ENCODE measurements around the gene LAMA4. TPM values are rescaled to one million over a fixed set of nuclear protein-coding genes. Genes with fewer than 3 reads are reported as not detected.

The LAMA4 gene
- total RNA-seq, 1 experiment from 2014 or later = 11.9 TPM

DNA sequence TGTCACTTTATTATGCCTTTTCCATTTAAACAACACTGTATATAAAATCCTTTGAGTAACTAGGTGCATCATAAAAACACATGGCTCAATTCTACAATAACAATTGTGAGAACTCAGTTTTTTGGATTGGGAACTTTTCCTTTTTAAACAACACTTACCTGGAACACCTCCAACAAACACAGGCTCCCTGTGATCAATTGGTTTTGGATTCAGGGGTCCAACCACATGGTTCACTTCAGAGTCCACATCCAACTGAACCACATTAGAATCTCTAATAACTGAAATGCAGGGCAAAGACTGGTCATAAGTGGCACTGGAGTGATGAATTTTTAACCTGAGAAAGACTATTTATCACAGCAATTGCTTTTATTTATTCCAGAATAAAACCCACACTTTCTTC lies 140.4 kb downstream of the LAMA4 start:
- no peak overlapping the region for H3K4me3 ChIP-seq (ENCODE audit: low read depth in 2 of 2, low read length in 2 of 2)
- intact Hi-C loops (cut with micrococcal nuclease; ENCODE audit: unreplicated experiment) = no loop called here
- H3K27me3 ChIP-seq (ENCODE audit: control insufficient read depth, insufficient read depth, low read length) = no peaks in the 10 kb centered on the region
- ChIA-PET POLR2A (no interaction called here), CTCF (no interaction called here)
- no peak for DNase-seq (ENCODE audit: low read depth, low spot score)
- TF ChIP-seq, protein P1, sequence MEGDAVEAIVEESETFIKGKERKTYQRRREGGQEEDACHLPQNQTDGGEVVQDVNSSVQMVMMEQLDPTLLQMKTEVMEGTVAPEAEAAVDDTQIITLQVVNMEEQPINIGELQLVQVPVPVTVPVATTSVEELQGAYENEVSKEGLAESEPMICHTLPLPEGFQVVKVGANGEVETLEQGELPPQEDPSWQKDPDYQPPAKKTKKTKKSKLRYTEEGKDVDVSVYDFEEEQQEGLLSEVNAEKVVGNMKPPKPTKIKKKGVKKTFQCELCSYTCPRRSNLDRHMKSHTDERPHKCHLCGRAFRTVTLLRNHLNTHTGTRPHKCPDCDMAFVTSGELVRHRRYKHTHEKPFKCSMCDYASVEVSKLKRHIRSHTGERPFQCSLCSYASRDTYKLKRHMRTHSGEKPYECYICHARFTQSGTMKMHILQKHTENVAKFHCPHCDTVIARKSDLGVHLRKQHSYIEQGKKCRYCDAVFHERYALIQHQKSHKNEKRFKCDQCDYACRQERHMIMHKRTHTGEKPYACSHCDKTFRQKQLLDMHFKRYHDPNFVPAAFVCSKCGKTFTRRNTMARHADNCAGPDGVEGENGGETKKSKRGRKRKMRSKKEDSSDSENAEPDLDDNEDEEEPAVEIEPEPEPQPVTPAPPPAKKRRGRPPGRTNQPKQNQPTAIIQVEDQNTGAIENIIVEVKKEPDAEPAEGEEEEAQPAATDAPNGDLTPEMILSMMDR (IDR thresholded peaks at IDR 0.05) = no peak
- TF ChIP-seq SIN3A (IDR thresholded peaks at IDR 0.05; ENCODE audit: borderline replicate concordance, insufficient read depth, low read depth, low read length) = no peak
- TF ChIP-seq, protein P2, sequence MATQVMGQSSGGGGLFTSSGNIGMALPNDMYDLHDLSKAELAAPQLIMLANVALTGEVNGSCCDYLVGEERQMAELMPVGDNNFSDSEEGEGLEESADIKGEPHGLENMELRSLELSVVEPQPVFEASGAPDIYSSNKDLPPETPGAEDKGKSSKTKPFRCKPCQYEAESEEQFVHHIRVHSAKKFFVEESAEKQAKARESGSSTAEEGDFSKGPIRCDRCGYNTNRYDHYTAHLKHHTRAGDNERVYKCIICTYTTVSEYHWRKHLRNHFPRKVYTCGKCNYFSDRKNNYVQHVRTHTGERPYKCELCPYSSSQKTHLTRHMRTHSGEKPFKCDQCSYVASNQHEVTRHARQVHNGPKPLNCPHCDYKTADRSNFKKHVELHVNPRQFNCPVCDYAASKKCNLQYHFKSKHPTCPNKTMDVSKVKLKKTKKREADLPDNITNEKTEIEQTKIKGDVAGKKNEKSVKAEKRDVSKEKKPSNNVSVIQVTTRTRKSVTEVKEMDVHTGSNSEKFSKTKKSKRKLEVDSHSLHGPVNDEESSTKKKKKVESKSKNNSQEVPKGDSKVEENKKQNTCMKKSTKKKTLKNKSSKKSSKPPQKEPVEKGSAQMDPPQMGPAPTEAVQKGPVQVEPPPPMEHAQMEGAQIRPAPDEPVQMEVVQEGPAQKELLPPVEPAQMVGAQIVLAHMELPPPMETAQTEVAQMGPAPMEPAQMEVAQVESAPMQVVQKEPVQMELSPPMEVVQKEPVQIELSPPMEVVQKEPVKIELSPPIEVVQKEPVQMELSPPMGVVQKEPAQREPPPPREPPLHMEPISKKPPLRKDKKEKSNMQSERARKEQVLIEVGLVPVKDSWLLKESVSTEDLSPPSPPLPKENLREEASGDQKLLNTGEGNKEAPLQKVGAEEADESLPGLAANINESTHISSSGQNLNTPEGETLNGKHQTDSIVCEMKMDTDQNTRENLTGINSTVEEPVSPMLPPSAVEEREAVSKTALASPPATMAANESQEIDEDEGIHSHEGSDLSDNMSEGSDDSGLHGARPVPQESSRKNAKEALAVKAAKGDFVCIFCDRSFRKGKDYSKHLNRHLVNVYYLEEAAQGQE (IDR thresholded peaks at IDR 0.05; ENCODE audit: insufficient read depth in 1 of 2, low read depth in 2 of 2, low read length in 1 of 2) = no peak
- no peaks in the 10 kb centered on the region for H3K9me3 ChIP-seq (ENCODE audit: control insufficient read depth, insufficient read depth, low read depth, low read length)
- in situ Hi-C loops (cut with HindIII; ENCODE audit: low pct_unique_long_range_greater_than_20kb, low sequenced_read_pairs) = no loop called here
- H3K4me1 ChIP-seq (ENCODE audit: control insufficient read depth, insufficient read depth, low read length) = no peaks in the 10 kb centered on the region
- no peak for ATAC-seq
- no peaks in the 10 kb centered on the region for H3K36me3 ChIP-seq (ENCODE audit: control insufficient read depth, insufficient read depth, low read length)
- no peak overlapping the region for H3K27ac ChIP-seq (ENCODE audit: low read length)
- BruUV-seq (replicated peaks) = no TSS peak

DNA sequence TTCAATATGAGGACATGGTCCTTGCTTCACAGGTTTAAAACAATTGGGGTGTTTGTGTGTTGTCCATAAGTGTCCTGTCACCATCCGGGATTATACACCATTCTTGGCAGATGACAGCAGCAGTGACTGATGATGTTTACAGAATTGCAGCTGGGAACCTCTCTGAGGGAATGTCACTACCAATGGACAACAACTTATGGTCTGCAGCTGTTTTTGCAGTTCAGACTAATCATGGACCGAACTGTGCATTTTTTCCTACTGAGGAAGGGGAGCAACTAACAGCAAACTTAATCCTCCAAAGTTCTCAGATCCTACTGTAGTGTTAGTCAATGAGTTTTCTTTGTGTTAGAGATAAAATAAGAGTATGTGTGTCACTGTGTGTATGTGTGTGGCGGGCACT lies 140.9 kb downstream of the LAMA4 start:
- in situ Hi-C loops (cut with HindIII; ENCODE audit: low pct_unique_long_range_greater_than_20kb, low sequenced_read_pairs) = no loop called here
- no peaks in the 10 kb centered on the region for H3K36me3 ChIP-seq (ENCODE audit: control insufficient read depth, insufficient read depth, low read length)
- BruUV-seq (replicated peaks) = no TSS peak

More for the DNA sequence above, 140.9 kb downstream of the LAMA4 start:
- H3K4me3 ChIP-seq (ENCODE audit: low read depth in 2 of 2, low read length in 2 of 2) = no peak overlapping the region
- no peaks in the 10 kb centered on the region for H3K4me1 ChIP-seq (ENCODE audit: control insufficient read depth, insufficient read depth, low read length)
- H3K9me3 ChIP-seq (ENCODE audit: control insufficient read depth, insufficient read depth, low read depth, low read length) = no peaks in the 10 kb centered on the region
- intact Hi-C loops (cut with micrococcal nuclease; ENCODE audit: unreplicated experiment) = no loop called here
- no peaks in the 10 kb centered on the region for H3K27me3 ChIP-seq (ENCODE audit: control insufficient read depth, insufficient read depth, low read length)
- H3K27ac ChIP-seq (ENCODE audit: low read length) = no peak overlapping the region
- ChIA-PET CTCF (no interaction called here), POLR2A (no interaction called here)
- ATAC-seq (no peak), DNase-seq (ENCODE audit: low read depth, low spot score) (no peak)
- TF ChIP-seq, protein P2 (IDR thresholded peaks at IDR 0.05; ENCODE audit: insufficient read depth in 1 of 2, low read depth in 2 of 2, low read length in 1 of 2) = no peak
- TF ChIP-seq TCF7L2 (IDR thresholded peaks at IDR 0.05; ENCODE audit: low read depth, low read length) = no peak
- TF ChIP-seq, protein P1 (IDR thresholded peaks at IDR 0.05) = no peak
- no peak for TF ChIP-seq POLR2AphosphoS5 (IDR thresholded peaks at IDR 0.05; ENCODE audit: low read depth, low read length)
- TF ChIP-seq SIN3A (IDR thresholded peaks at IDR 0.05; ENCODE audit: borderline replicate concordance, insufficient read depth, low read depth, low read length) = no peak

Measured in Panc1 (cell line).